Effector CD8-positive, alpha-beta T cell (primary cell): Measurements from ENCODE around the gene CTXN1.
A peak's percentile ranks its signal among the peaks of the same experiment; 100 is the strongest.

Experiments
- DNase-seq: peaks from one replicate; lab custom pipeline; 2025; lab: John Stamatoyannopoulos, UW

The CTXN1 gene

GRCh38 chr19:7914099-7914498, 11.8 kb downstream of the CTXN1 start:
- no peak for DNase-seq

DNA sequence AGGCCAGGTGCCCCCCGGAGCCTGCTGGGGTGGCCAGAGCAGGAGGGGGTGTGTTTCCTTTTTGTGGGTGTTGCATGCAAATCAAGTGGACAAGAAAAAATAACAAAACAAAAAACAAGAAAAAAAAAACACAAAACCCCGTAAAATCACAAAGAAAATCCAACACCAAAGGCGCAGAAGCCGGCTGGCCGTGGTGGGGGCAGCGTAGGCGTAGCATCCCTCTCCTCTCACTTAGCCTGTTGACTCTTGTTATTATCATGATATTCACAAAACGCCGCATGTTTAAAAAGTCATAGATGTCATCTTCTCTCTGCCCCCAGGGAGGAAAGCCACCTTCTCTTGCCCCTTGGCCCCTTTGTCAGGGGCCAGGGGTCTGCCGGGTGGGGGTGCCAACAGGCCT, 12.3 kb downstream of the CTXN1 start:
- no peak for DNase-seq

- DNase-seq: no peak
Observed at GRCh38 chr19:7912697-7913564, 13.0 kb downstream of the CTXN1 start.

GRCh38 chr19:7912144-7912696, 13.7 kb downstream of the CTXN1 start:
- DNase-seq: no peak

DNA sequence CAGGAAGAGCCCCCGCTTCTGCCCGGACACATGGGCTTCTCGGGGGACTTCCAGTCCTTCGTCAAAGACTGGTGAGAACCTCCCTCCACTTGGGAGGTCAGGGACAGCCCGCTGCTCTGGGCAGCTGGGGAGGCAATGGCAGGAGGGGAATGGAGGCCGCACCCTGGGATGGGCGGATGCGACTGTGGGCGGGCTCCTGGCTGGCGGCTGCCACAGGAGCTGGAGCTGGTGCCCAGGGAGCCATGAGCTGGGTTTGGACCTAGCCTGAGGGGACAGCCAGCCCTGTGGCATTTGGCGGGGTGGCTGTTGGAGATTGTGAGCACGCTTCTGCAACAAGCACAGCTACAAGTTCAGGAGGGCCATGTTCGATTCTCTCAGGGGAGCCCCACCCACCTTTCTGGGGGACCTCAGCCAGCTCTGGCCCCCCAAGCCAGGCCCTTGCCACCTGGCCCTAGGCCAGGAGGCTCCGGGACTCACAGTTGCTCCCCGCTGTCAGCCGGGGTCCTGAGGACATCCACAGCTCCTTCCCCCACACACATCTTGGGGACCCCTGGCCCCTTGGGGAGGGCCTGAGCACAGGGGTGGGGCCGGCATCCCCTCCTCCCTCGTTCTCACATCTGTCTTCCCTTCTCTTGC, 14.3 kb downstream of the CTXN1 start:
- DNase-seq: no peak

DNA sequence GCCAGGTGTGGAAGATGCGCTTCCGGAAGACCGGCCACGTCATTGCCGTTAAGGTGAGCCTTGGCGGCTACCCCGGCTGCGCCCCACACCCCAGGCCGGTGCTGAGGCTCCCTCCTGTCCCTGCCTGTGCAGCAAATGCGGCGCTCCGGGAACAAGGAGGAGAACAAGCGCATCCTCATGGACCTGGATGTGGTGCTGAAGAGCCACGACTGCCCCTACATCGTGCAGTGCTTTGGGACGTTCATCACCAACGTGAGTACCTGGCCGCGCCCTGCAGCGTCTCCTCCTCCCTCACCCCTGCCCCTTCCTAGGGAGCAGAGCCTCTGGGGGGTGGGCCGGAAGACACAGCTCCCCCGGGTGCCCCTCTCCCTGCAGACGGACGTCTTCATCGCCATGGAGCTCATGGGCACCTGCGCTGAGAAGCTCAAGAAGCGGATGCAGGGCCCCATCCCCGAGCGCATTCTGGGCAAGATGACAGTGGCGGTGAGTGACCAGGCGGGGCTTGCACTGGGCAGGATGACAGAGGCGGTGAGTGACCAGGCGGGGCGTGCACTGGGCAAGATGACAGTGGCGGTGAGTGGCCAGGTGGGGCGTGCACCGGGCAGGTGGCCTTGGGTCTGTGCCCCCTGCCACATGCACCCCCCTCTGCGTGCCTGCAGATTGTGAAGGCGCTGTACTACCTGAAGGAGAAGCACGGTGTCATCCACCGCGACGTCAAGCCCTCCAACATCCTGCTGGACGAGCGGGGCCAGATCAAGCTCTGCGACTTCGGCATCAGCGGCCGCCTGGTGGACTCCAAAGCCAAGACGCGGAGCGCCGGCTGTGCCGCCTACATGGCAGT, 15.4 kb downstream of the CTXN1 start:
- DNase-seq: no peak

DNA sequence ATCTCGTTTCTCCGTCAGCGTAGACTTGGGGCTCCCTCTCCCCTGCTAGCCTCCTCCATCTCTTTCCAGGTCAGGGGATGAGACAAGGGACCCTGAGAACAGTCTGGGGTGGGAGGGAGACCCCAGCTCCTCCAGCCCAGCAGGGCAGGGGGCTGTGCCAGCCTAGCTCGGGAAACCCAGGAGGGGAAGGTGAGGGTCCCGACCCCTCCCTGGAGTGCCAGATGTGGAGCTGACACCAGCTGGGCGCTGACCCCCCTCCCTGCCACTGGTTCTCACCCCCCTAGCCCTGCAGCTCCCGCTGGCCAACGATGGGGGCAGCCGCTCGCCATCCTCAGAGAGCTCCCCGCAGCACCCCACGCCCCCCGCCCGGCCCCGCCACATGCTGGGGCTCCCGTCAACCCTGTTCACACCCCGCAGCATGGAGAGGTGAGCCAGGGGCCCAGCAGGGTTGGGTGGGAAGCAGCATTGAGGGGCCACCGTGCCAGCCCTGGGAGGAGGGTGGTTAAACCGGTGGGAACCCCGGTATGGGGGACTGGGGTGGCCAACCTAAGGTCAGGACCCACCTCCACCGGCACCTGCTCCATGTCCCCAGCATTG, 16.4 kb downstream of the CTXN1 start:
- DNase-seq: no peak

- DNase-seq: no peak
Observed at GRCh38 chr19:7908742-7909461, 17.0 kb downstream of the CTXN1 start.

GRCh38 chr19:7908078-7908699, 17.7 kb downstream of the CTXN1 start:
- no peak for DNase-seq

GRCh38 chr19:7907544-7907943, 18.4 kb downstream of the CTXN1 start:
- no peak for DNase-seq

- DNase-seq: no peak
Observed at GRCh38 chr19:7907122-7907521, 18.8 kb downstream of the CTXN1 start.

GRCh38 chr19:7905859-7906258, 20.1 kb downstream of the CTXN1 start:
- DNase-seq: no peak

GRCh38 chr19:7905268-7905667, 20.7 kb downstream of the CTXN1 start:
- no peak for DNase-seq

- peak; percentile 68 for DNase-seq
Observed at GRCh38 chr19:7904074-7905020, 21.6 kb downstream of the CTXN1 start.

DNA sequence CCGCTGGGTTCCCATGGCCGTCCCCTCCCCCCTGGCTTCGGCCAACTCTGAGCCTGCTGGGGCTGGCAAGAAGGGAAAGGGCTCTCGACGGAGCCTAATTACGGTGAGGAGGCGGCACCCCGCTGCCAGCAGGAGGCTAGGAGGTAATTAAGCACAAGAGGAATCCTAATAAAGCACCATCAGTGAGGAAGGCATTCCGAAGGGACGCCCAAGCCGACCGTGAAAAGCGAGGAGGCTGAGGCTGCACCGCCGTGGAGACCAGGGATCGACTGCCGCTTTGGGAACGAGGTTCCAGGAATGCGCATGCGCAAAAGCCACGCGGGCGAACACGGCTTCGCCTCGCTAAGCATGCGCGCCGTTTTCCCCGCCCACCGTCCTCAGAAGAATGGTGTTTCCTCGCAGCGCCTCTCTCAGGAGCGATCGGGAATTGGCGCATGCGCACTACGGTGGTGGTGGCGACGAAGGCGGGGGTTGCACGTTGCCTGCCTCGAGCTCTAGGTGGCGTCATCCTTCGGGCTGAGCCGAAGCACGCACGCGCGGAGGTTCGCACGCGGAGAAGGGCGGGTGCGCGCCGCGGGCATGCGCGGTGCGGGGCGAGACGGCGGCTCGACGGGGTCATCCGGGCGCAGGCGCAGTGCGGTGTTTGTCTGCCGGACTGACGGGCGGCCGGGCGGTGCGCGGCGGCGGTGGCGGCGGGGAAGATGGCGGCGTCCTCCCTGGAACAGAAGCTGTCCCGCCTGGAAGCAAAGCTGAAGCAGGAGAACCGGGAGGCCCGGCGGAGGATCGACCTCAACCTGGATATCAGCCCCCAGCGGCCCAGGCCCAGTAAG, 22.5 kb downstream of the CTXN1 start, which contains the start of gene MAP2K7:
TSS of gene MAP2K7 (plus strand) at position 634 of the 830 bp plus-strand sequence. CDS start at position 702, 68 bp downstream.
- peak; percentile 100 for DNase-seq

- DNase-seq: no peak
Observed at GRCh38 chr19:7902796-7903243, 23.1 kb downstream of the CTXN1 start.

- DNase-seq: no peak
Observed at GRCh38 chr19:7901337-7901736, 24.6 kb downstream of the CTXN1 start.

GRCh38 chr19:7900931-7901330, 25.0 kb downstream of the CTXN1 start:
- DNase-seq: no peak
